CD14-positive monocyte (primary cell): Measurements from ENCODE around the gene PPP4R1. TPM values are rescaled to one million over a fixed set of nuclear protein-coding genes. Genes with fewer than 3 reads are reported as not detected.

Source experiments
- DNase-seq, 3 donors: peaks; one replicate each; pipeline ENCODE4 v3.0.0-alpha.2; 2011 to 2022
- H2AFZ ChIP-seq: 2 replicates; pipeline ENCODE4 v1.6.0; 2012; ENCODE audit warnings: mild to moderate bottlenecking, low read depth, low read length, inconsistent platforms; ENCODE audit not compliant: insufficient read depth, poor library complexity, severe bottlenecking
- H3K27ac ChIP-seq, 2 donors: 1 replicate in 1 of 2; 2 replicates in 1 of 2; pipeline ENCODE4 v1.5.1; 2012 to 2013; ENCODE audit warnings: low read length in 2 of 2, control low read depth in 1 of 2, inconsistent platforms in 1 of 2, low read depth in 1 of 2, mild to moderate bottlenecking in 1 of 2
- H3K27me3 ChIP-seq, 2 donors: one replicate each; pipeline versions ENCODE4 v1.6.0 to v1.6.1; 2011 to 2013; ENCODE audit warnings: low read length in 2 of 2; ENCODE audit not compliant: control insufficient read depth in 2 of 2, insufficient read depth in 2 of 2
- H3K36me3 ChIP-seq, 2 donors: replicated peaks in 1 of 2; 1 replicate in 1 of 2; 2 replicates in 1 of 2; pipeline versions ENCODE4 v1.5.1 to v1.6.1; 2012 to 2013; ENCODE audit warnings: low read length in 2 of 2, control low read depth in 1 of 2, inconsistent platforms in 1 of 2, mild to moderate bottlenecking in 1 of 2; ENCODE audit not compliant: insufficient read depth in 2 of 2, control insufficient read depth in 1 of 2
- H3K4me1 ChIP-seq, 2 donors: 1 replicate in 1 of 2; 2 replicates in 1 of 2; pipeline versions ENCODE4 v1.5.1 to v1.6.1; 2012 to 2013; ENCODE audit warnings: low read length in 2 of 2, control low read depth in 1 of 2, inconsistent platforms in 1 of 2, mild to moderate bottlenecking in 1 of 2, moderate library complexity in 1 of 2; ENCODE audit not compliant: insufficient read depth in 2 of 2, control insufficient read depth in 1 of 2
- H3K4me2 ChIP-seq: replicated peaks from 2 replicates; pipeline ENCODE3; 2012; ENCODE audit warnings: low read length, moderate library complexity, mild to moderate bottlenecking; ENCODE audit not compliant: poor library complexity, severe bottlenecking; ENCODE audit errors: extremely low read depth
- H3K4me3 ChIP-seq, 3 experiments: fragments of 200-600 bp in 1 of 3; sonication (generic) in 1 of 3; replicated peaks in 1 of 3; 1 replicate in 2 of 3; 2 replicates in 1 of 3; pipeline ENCODE4 v1.5.1; 2011 to 2013; ENCODE audit warnings: low read length in 3 of 3, mild to moderate bottlenecking in 3 of 3, control low read depth in 2 of 3, low read depth in 2 of 3, inconsistent platforms in 1 of 3, moderate library complexity in 1 of 3
- H3K79me2 ChIP-seq: 2 replicates; pipeline ENCODE4 v1.6.0; 2012; ENCODE audit warnings: mild to moderate bottlenecking, control low read depth, inconsistent platforms, low read length, moderate library complexity; ENCODE audit not compliant: insufficient read depth
- H3K9ac ChIP-seq: 2 replicates; pipeline ENCODE4 v1.6.0; 2017; ENCODE audit warnings: low read length, mild to moderate bottlenecking; ENCODE audit not compliant: insufficient read depth, poor library complexity, severe bottlenecking
- H3K9me3 ChIP-seq, 2 donors: replicated peaks in 1 of 2; 1 replicate in 1 of 2; 2 replicates in 1 of 2; pipeline versions ENCODE4 v1.5.1 to v1.6.1; 2012 to 2013; ENCODE audit warnings: low read length in 2 of 2, control low read depth in 1 of 2; ENCODE audit not compliant: control insufficient read depth in 1 of 2, insufficient read depth in 1 of 2
- H4K20me1 ChIP-seq: 2 replicates; pipeline ENCODE4 v1.6.0; 2012; ENCODE audit warnings: mild to moderate bottlenecking, low read length, control low read depth, moderate library complexity; ENCODE audit not compliant: insufficient read depth
- H3K27ac Mint-ChIP-seq, 7 donors: one replicate each; pipeline ENCODE4 v1.8.0; 2020; ENCODE audit warnings: mild to moderate bottlenecking in 7 of 7, mixed read lengths in 7 of 7, moderate library complexity in 6 of 7, inconsistent platforms in 2 of 7
- H3K27me3 Mint-ChIP-seq, 3 donors: one replicate each; pipeline ENCODE4 v1.8.0; 2021 to 2022; ENCODE audit warnings: low read depth in 3 of 3, mild to moderate bottlenecking in 3 of 3, mixed read lengths in 3 of 3, moderate library complexity in 3 of 3, inconsistent platforms in 1 of 3
- H3K36me3 Mint-ChIP-seq, 2 donors: one replicate each; pipeline ENCODE4 v1.8.0; 2020; ENCODE audit warnings: mixed read lengths in 2 of 2, inconsistent platforms in 1 of 2, mild to moderate bottlenecking in 1 of 2
- H3K4me1 Mint-ChIP-seq: one replicate; pipeline ENCODE4 v1.8.0; 2020; ENCODE audit warnings: mild to moderate bottlenecking, mixed read lengths
- H3K4me3 Mint-ChIP-seq, 2 donors: one replicate each; pipeline ENCODE4 v1.8.0; 2020; ENCODE audit warnings: mild to moderate bottlenecking in 2 of 2, mixed read lengths in 2 of 2, moderate library complexity in 1 of 2
- H3K9me3 Mint-ChIP-seq, 7 donors: one replicate each; pipeline ENCODE4 v1.8.0; 2020 to 2022; ENCODE audit warnings: mixed read lengths in 7 of 7, mild to moderate bottlenecking in 6 of 7, moderate library complexity in 6 of 7, inconsistent platforms in 2 of 7
- WGBS: methylation state at CpG from one replicate; pipeline ENCODE4 v1.1.5; 2013; ENCODE audit warnings: missing lambda C conversion rate; ENCODE audit not compliant: insufficient coverage; 5-methylcytosine and 5-hydroxymethylcytosine counted together
- intact Hi-C, 2 donors: fragments of 100-400 bp; cut with micrococcal nuclease; formaldehyde crosslinking; loops; one replicate each; pipeline versions ENCODE4 v1.15.0 to v1.15.1; 2023
- polyA plus RNA-seq, 3 donors: library from polyadenylated mRNA; depleted of rRNA in 1 of 3; unstranded in 2 of 3; stranded (reverse) in 1 of 3; fragments of 300-500 nt in 2 of 3; fragments of >200 nt in 1 of 3; fragmentation: Illumina TruSeq in 2 of 3; gene quantifications; 1 replicate in 2 of 3; 2 replicates in 1 of 3; pipeline ENCODE4 v1.2.3, GENCODE V29; 2012 to 2021
- TF ChIP-seq, protein P1 (sequence below): fragments of 200-600 bp; IDR thresholded peaks from one replicate; pipeline ENCODE4 v1.8.0; 2022; ENCODE audit warnings: antibody characterized with exemption, mild to moderate bottlenecking

PPP4R1 gene
- polyA plus RNA-seq, 3 donors: 22.0 to 45.3 (median 24.6) TPM

GRCh38 chr18:9562584-9562983 lies 51.8 kb downstream of the PPP4R1 start:
- H3K36me3 ChIP-seq: peaks cover 50 to 97% of the 10 kb centered on the region in 2 donors
- H3K4me3 Mint-ChIP-seq: no peak overlapping the region
- H3K9me3 Mint-ChIP-seq: peaks cover 0 to 2% (median 0%) of the 10 kb centered on the region in 7 donors
- TF ChIP-seq, protein P1, sequence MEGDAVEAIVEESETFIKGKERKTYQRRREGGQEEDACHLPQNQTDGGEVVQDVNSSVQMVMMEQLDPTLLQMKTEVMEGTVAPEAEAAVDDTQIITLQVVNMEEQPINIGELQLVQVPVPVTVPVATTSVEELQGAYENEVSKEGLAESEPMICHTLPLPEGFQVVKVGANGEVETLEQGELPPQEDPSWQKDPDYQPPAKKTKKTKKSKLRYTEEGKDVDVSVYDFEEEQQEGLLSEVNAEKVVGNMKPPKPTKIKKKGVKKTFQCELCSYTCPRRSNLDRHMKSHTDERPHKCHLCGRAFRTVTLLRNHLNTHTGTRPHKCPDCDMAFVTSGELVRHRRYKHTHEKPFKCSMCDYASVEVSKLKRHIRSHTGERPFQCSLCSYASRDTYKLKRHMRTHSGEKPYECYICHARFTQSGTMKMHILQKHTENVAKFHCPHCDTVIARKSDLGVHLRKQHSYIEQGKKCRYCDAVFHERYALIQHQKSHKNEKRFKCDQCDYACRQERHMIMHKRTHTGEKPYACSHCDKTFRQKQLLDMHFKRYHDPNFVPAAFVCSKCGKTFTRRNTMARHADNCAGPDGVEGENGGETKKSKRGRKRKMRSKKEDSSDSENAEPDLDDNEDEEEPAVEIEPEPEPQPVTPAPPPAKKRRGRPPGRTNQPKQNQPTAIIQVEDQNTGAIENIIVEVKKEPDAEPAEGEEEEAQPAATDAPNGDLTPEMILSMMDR: no peak
- peaks cover 41% of the 10 kb centered on the region for H3K4me1 Mint-ChIP-seq
- H3K36me3 Mint-ChIP-seq: peaks cover 63 to 77% of the 10 kb centered on the region in 2 donors
- peak overlapping the region in 5 of 7 donors; percentile 28 to 60 (median 33) for H3K27ac Mint-ChIP-seq
- WGBS: no CpG with 5 or more reads among the region's 4 CpGs
- peaks cover 4% of the 10 kb centered on the region for H4K20me1 ChIP-seq
- H3K27ac ChIP-seq: peak overlapping the region in 1 of 2 donors; percentile 54
- no peak for DNase-seq
- H3K79me2 ChIP-seq: no peaks in the 10 kb centered on the region
- no peak overlapping the region for H3K9ac ChIP-seq
- H3K4me2 ChIP-seq: no peak overlapping the region
- intact Hi-C loops: no loop called here
- H3K9me3 ChIP-seq: no peaks in the 10 kb centered on the region
- no peak overlapping the region for H2AFZ ChIP-seq
- peaks cover 14 to 22% of the 10 kb centered on the region in 2 donors for H3K4me1 ChIP-seq
- H3K27me3 Mint-ChIP-seq: no peaks in the 10 kb centered on the region
- H3K27me3 ChIP-seq: no peaks in the 10 kb centered on the region
- H3K4me3 ChIP-seq: no peak overlapping the region

- peaks cover 0 to 2% (median 0%) of the 10 kb centered on the region in 7 donors for H3K9me3 Mint-ChIP-seq
- no peaks in the 10 kb centered on the region for H3K79me2 ChIP-seq
- intact Hi-C loops: no loop called here
- H3K27me3 ChIP-seq: no peaks in the 10 kb centered on the region
- peaks cover 62 to 77% of the 10 kb centered on the region in 2 donors for H3K36me3 Mint-ChIP-seq
- peaks cover 51 to 97% of the 10 kb centered on the region in 2 donors for H3K36me3 ChIP-seq
- H3K27ac Mint-ChIP-seq: peak overlapping the region; percentile 1 to 88 (median 75)
- peak overlapping the region in 1 of 2 donors; percentile 54 for H3K27ac ChIP-seq
- no peak overlapping the region for H3K4me3 Mint-ChIP-seq
- no peaks in the 10 kb centered on the region for H3K9me3 ChIP-seq
- TF ChIP-seq, protein P1: no peak
- no peak overlapping the region for H3K9ac ChIP-seq
- whole genome bisulfite sequencing: no CpG with 5 or more reads among the region's 2 CpGs
- no peak overlapping the region for H3K4me2 ChIP-seq
- H3K27me3 Mint-ChIP-seq: no peaks in the 10 kb centered on the region
- H3K4me1 Mint-ChIP-seq: peaks cover 41% of the 10 kb centered on the region
- peaks cover 14 to 22% of the 10 kb centered on the region in 2 donors for H3K4me1 ChIP-seq
- H3K4me3 ChIP-seq: no peak overlapping the region
- peak; percentile 11 to 30 (median 26) for DNase-seq
- H2AFZ ChIP-seq: no peak overlapping the region
- H4K20me1 ChIP-seq: peaks cover 4% of the 10 kb centered on the region
These were observed 52.6 kb downstream of the PPP4R1 start for GRCh38 chr18:9561759-9562158.
